ENCODE results near the gene AMBRA1. TPM values are rescaled to one million over a fixed set of nuclear protein-coding genes. Genes with fewer than 3 reads are reported as not detected.
A peak's percentile ranks its signal among the peaks of the same experiment; 100 is the strongest.

The AMBRA1 gene
- total RNA-seq = 10 to 100 TPM; 43.4 to 48.9 (median 46.3) TPM

- peaks cover 16 to 51% (median 39%) of the 10 kb centered on the region in 4 donors for H3K4me1 ChIP-seq
- no peaks in the 10 kb centered on the region for H3K9me3 ChIP-seq
- TF ChIP-seq POLR2AphosphoS5 (IDR thresholded peaks at IDR 0.05) = peak; percentile 59 to 88 (median 85)
- peak; percentile 70 for TF ChIP-seq POLR2A (IDR thresholded peaks at IDR 0.05)
- no peak for TF ChIP-seq CTCF (IDR thresholded peaks at IDR 0.05)
- in situ Hi-C loops (cut with MboI; ENCODE audit: low pct_ligation_motif_present in 1 of 4, low pct_unique_long_range_greater_than_20kb in 1 of 4, low sequenced_read_pairs in 3 of 4) (no loop called here), intact Hi-C loops (cut with DNase I; ENCODE audit: low total_unique reads) (no loop called here)
- H3K27me3 ChIP-seq = no peaks in the 10 kb centered on the region
- peak; percentile 91 for DNase-seq
- no peaks in the 10 kb centered on the region for H3K36me3 ChIP-seq
- H3K4me3 ChIP-seq = peak within 1 kb of the TSS; percentile 77 to 98 (median 89)
- WGBS, 2 donors (ENCODE audit: low coverage in 1 of 2) = 2 to 11% methylated on average over 5 to 47 of the region's 54 CpGs
- peak within 1 kb of the TSS; percentile 78 to 89 (median 85) for H3K27ac ChIP-seq
Observed at GRCh38 chr11:46593550-46594373, at the start of gene AMBRA1. AMBRA1 (minus strand) TSS chr11:46594023; CDS start chr11:46548380, 45,643 bp downstream.

GRCh38 chr11:46643531-46643930, 49.7 kb upstream of the AMBRA1 start:
- Histone ChIP-seq H3K9me3 (no peaks in the 10 kb centered on the region), H3K4me1 (no peaks in the 10 kb centered on the region), H3K4me3 (no peak overlapping the region), H3K36me3 (peaks cover 0 to 38% (median 15%) of the 10 kb centered on the region in 4 donors), H3K27me3 (no peaks in the 10 kb centered on the region), H3K27ac (no peak overlapping the region)
- intact Hi-C loops (cut with DNase I; ENCODE audit: low total_unique reads) = no loop called here
- 96 to 100% methylated on average over 1 to 3 of the region's 3 CpGs for WGBS, 2 donors (ENCODE audit: low coverage in 1 of 2)
- no peak for DNase-seq
- no peak for TF ChIP-seq EP300 (IDR thresholded peaks at IDR 0.05; ENCODE audit: low read depth)
- no peak for TF ChIP-seq POLR2A (IDR thresholded peaks at IDR 0.05)
- no peak for TF ChIP-seq POLR2AphosphoS5 (IDR thresholded peaks at IDR 0.05)
- no peak for TF ChIP-seq CTCF (IDR thresholded peaks at IDR 0.05)
- in situ Hi-C loops (cut with MboI; ENCODE audit: low pct_ligation_motif_present in 1 of 4, low pct_unique_long_range_greater_than_20kb in 1 of 4, low sequenced_read_pairs in 3 of 4) = no loop called here

GRCh38 chr11:46642627-46643335, 49.0 kb upstream of the AMBRA1 start:
- Histone ChIP-seq H3K9me3 (no peaks in the 10 kb centered on the region), H3K4me1 (no peaks in the 10 kb centered on the region), H3K36me3 (peaks cover 0 to 32% (median 12%) of the 10 kb centered on the region in 4 donors), H3K27ac (no peak overlapping the region), H3K27me3 (no peaks in the 10 kb centered on the region), H3K4me3 (no peak overlapping the region)
- 97 to 100% methylated on average over 4 to 8 of the region's 8 CpGs for WGBS, 2 donors (ENCODE audit: low coverage in 1 of 2)
- intact Hi-C loops (cut with DNase I; ENCODE audit: low total_unique reads) (no loop called here), in situ Hi-C loops (cut with MboI; ENCODE audit: low pct_ligation_motif_present in 1 of 4, low pct_unique_long_range_greater_than_20kb in 1 of 4, low sequenced_read_pairs in 3 of 4) (no loop called here)
- DNase-seq = no peak
- TF ChIP-seq EP300 (IDR thresholded peaks at IDR 0.05; ENCODE audit: low read depth) (no peak), CTCF (IDR thresholded peaks at IDR 0.05) (no peak), POLR2AphosphoS5 (IDR thresholded peaks at IDR 0.05) (no peak)

- H3K9me3 ChIP-seq = no peaks in the 10 kb centered on the region
- no peak for DNase-seq
- H3K27me3 ChIP-seq = no peaks in the 10 kb centered on the region
- in situ Hi-C loops (cut with MboI; ENCODE audit: low pct_ligation_motif_present in 1 of 4, low pct_unique_long_range_greater_than_20kb in 1 of 4, low sequenced_read_pairs in 3 of 4) = no loop called here
- H3K4me1 ChIP-seq = no peaks in the 10 kb centered on the region
- WGBS, 2 donors (ENCODE audit: low coverage in 1 of 2) = 86% methylated on average over 3 of the region's 3 CpGs; no CpG with 5 or more reads in 1 of the 2 donors
- no peak overlapping the region for H3K4me3 ChIP-seq
- H3K27ac ChIP-seq = no peak overlapping the region
- TF ChIP-seq POLR2AphosphoS5 (IDR thresholded peaks at IDR 0.05) (no peak), POLR2A (IDR thresholded peaks at IDR 0.05) (no peak), CTCF (IDR thresholded peaks at IDR 0.05) (no peak), EP300 (IDR thresholded peaks at IDR 0.05; ENCODE audit: low read depth) (no peak)
- peaks cover 0 to 22% (median 6%) of the 10 kb centered on the region in 4 donors for H3K36me3 ChIP-seq
- intact Hi-C loops (cut with DNase I; ENCODE audit: low total_unique reads) = no loop called here
Observed at GRCh38 chr11:46641639-46642038, 47.8 kb upstream of the AMBRA1 start.

Data from transverse colon (tissue), 4 donors.